Keratinocyte (primary cell): Measurements from ENCODE around the gene SETD2. TPM values are rescaled to one million over a fixed set of nuclear protein-coding genes. Genes with fewer than 3 reads are reported as not detected.

Source experiments
- DNase-seq: peaks from one replicate; pipeline ENCODE4 v3.0.0-alpha.2; 2011; ENCODE audit warnings: low read depth, missing footprints, low spot score
- FAIRE-seq: peaks from 2 replicates; lab custom pipeline; 2011; peaks lifted over from hg19 to GRCh38; lab: Jason Lieb, UNC
- H2AFZ ChIP-seq: 2 replicates; pipeline ENCODE4 v1.6.0; 2012; ENCODE audit warnings: low read length, control low read depth, inconsistent platforms; ENCODE audit not compliant: control insufficient read depth
- H3K27ac ChIP-seq: 2 replicates; pipeline ENCODE4 v1.5.1; 2011; ENCODE audit warnings: low read length; ENCODE audit not compliant: control insufficient read depth, insufficient read depth
- H3K27me3 ChIP-seq: 3 replicates; pipeline ENCODE4 v1.6.0; 2011; ENCODE audit warnings: low read length; ENCODE audit not compliant: control insufficient read depth, insufficient read depth; ENCODE audit errors: extremely low read depth
- H3K36me3 ChIP-seq, 2 experiments: 2 replicates in 1 of 2; 3 replicates in 1 of 2; pipeline ENCODE4 v1.5.1; 2011; ENCODE audit warnings: low read length in 2 of 2, mild to moderate bottlenecking in 1 of 2; ENCODE audit not compliant: control insufficient read depth in 2 of 2, insufficient read depth in 2 of 2; ENCODE audit errors: extremely low read depth in 1 of 2
- H3K4me1 ChIP-seq: 3 replicates; pipeline ENCODE4 v1.5.1; 2011; ENCODE audit warnings: low read length; ENCODE audit not compliant: control insufficient read depth, insufficient read depth; ENCODE audit errors: extremely low read depth
- H3K4me2 ChIP-seq: 3 replicates; pipeline ENCODE4 v1.6.0; 2011; ENCODE audit warnings: low read depth, low read length; ENCODE audit not compliant: control insufficient read depth, insufficient read depth; ENCODE audit errors: extremely low read depth
- H3K4me3 ChIP-seq, 3 experiments: fragments of 200-600 bp in 1 of 3; sonication (generic) in 1 of 3; 2 replicates in 2 of 3; 3 replicates in 1 of 3; pipeline ENCODE4 v1.5.1; 2011 to 2016; ENCODE audit warnings: low read length in 3 of 3, mild to moderate bottlenecking in 3 of 3, control low read depth in 2 of 3, inconsistent platforms in 1 of 3, low read depth in 1 of 3, mixed read lengths in 1 of 3, mixed run types in 1 of 3, moderate library complexity in 1 of 3; ENCODE audit not compliant: control insufficient read depth in 2 of 3, insufficient read depth in 2 of 3; ENCODE audit errors: extremely low read depth in 1 of 3
- H3K79me2 ChIP-seq: 2 replicates; pipeline ENCODE4 v1.6.0; 2012; ENCODE audit warnings: low read length; ENCODE audit not compliant: control insufficient read depth, insufficient read depth
- H3K9ac ChIP-seq: 3 replicates; pipeline ENCODE4 v1.6.0; 2011; ENCODE audit warnings: low read length; ENCODE audit not compliant: control insufficient read depth, insufficient read depth; ENCODE audit errors: extremely low read depth
- H3K9me1 ChIP-seq: 3 replicates; pipeline ENCODE4 v1.6.0; 2011; ENCODE audit warnings: low read length; ENCODE audit not compliant: control insufficient read depth, insufficient read depth; ENCODE audit errors: extremely low read depth
- H3K9me3 ChIP-seq: 2 replicates; pipeline ENCODE4 v1.5.1; 2012; ENCODE audit warnings: low read depth, low read length; ENCODE audit not compliant: control insufficient read depth
- H4K20me1 ChIP-seq: 3 replicates; pipeline ENCODE4 v1.6.0; 2011; ENCODE audit warnings: low read length; ENCODE audit not compliant: control insufficient read depth, insufficient read depth; ENCODE audit errors: extremely low read depth
- EZH2 ChIP-seq: IDR thresholded peaks from one replicate; pipeline ENCODE4 v1.6.1; 2012; ENCODE audit warnings: inconsistent platforms, mild to moderate bottlenecking, low read length, moderate library complexity
- dilution Hi-C: fragments of 300-500 bp; cut with MboI; formaldehyde crosslinking; loops from one replicate; pipeline ENCODE4 v1.7.0; 2020; ENCODE audit warnings: low sequenced_read_pairs; ENCODE audit not compliant: extremely low pct_ligation_motif_present
- polyA plus RNA-seq, 5 experiments: library from polyadenylated mRNA; depleted of rRNA in 3 of 5; stranded (reverse) in 3 of 5; stranded (forward) in 1 of 5; unstranded in 1 of 5; fragments of >200 nt; gene quantifications; 1 replicate in 1 of 5; 2 replicates in 3 of 5; 3 replicates in 1 of 5; pipeline versions ENCODE4 v1.2.1 to v1.2.3, GENCODE V29; 2011 to 2012; ENCODE audit warnings: missing spikeins in 2 of 5, low read depth in 1 of 5, low replicate concordance in 1 of 5
- TF ChIP-seq, protein P1 (sequence below), 3 experiments: IDR thresholded peaks in 1 of 3; conservative IDR thresholded peaks in 1 of 3; optimal IDR thresholded peaks in 1 of 3; 2 replicates in 2 of 3; 3 replicates in 1 of 3; pipeline versions ENCODE3 to v1.5.1; 2011; ENCODE audit warnings: low read length in 3 of 3, mild to moderate bottlenecking in 3 of 3, moderate library complexity in 2 of 3, control low read depth in 1 of 3, inconsistent platforms in 1 of 3; ENCODE audit not compliant: insufficient read depth in 2 of 3; ENCODE audit errors: extremely low read depth in 1 of 3

Gene SETD2
- polyA plus RNA-seq, 1 donor (not counting 4 experiments of a cell fraction or from before 2014, with no cell fraction given): 23.3 TPM

DNA sequence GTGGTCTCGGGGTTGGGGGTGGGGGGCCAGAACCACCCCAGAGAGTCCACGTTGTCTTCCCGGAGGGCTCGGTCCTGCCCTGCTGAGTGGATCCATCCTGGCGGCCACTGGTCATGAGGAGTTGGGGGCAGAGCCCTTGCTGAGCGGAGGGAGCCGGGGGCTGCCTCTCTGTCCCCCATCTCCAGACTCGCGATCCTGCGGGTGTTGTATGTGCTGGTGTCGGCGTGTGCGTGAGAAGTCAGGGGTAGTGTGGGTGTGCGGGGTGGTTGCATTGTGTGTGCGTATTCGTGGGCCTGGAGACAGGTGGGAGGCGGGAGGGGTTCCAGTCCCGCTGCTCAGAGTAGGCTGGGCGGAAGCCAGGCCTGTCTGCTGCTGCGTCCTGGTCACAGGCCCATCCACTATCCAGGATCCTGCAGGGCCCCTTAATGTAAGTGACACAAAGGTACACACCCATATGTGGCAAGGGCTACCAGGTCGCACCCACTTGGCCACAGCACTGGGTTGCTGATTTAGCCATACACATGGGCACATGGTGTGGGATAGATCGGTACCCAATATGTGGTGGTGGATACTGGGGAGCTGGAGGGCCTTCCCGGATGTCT, 153.7 kb downstream of the SETD2 start:
- no peaks in the 10 kb centered on the region for H4K20me1 ChIP-seq
- peaks cover 3% of the 10 kb centered on the region for H3K9me1 ChIP-seq
- H3K79me2 ChIP-seq: no peaks in the 10 kb centered on the region
- no peak overlapping the region for H3K4me2 ChIP-seq
- peaks cover 4% of the 10 kb centered on the region for H3K4me1 ChIP-seq
- H3K9me3 ChIP-seq: no peaks in the 10 kb centered on the region
- no peak for DNase-seq
- no peak overlapping the region for H3K27ac ChIP-seq
- no peak for TF ChIP-seq EZH2
- H3K4me3 ChIP-seq: no peak overlapping the region
- no peak overlapping the region for H3K9ac ChIP-seq
- H2AFZ ChIP-seq: no peak overlapping the region
- dilution Hi-C loops: no loop called here
- no peak for FAIRE-seq
- H3K27me3 ChIP-seq: no peaks in the 10 kb centered on the region
- H3K36me3 ChIP-seq: peaks cover 12 to 32% of the 10 kb centered on the region in 2 experiments

- peaks cover 4% of the 10 kb centered on the region for H3K4me1 ChIP-seq
- no peak for FAIRE-seq
- TF ChIP-seq EZH2: no peak
- TF ChIP-seq, protein P1, sequence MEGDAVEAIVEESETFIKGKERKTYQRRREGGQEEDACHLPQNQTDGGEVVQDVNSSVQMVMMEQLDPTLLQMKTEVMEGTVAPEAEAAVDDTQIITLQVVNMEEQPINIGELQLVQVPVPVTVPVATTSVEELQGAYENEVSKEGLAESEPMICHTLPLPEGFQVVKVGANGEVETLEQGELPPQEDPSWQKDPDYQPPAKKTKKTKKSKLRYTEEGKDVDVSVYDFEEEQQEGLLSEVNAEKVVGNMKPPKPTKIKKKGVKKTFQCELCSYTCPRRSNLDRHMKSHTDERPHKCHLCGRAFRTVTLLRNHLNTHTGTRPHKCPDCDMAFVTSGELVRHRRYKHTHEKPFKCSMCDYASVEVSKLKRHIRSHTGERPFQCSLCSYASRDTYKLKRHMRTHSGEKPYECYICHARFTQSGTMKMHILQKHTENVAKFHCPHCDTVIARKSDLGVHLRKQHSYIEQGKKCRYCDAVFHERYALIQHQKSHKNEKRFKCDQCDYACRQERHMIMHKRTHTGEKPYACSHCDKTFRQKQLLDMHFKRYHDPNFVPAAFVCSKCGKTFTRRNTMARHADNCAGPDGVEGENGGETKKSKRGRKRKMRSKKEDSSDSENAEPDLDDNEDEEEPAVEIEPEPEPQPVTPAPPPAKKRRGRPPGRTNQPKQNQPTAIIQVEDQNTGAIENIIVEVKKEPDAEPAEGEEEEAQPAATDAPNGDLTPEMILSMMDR (optimal IDR thresholded peaks at IDR 0.05 in 1 of 3, IDR thresholded peaks at IDR 0.05 in 1 of 3, conservative IDR thresholded peaks at IDR 0.05 in 1 of 3; ENCODE audit: extremely low read depth in 1 of 3, insufficient read depth in 2 of 3, low read length in 3 of 3): no peak
- H4K20me1 ChIP-seq: no peaks in the 10 kb centered on the region
- H3K9me1 ChIP-seq: peaks cover 3% of the 10 kb centered on the region
- H3K79me2 ChIP-seq: no peaks in the 10 kb centered on the region
- H3K36me3 ChIP-seq: peaks cover 12 to 34% of the 10 kb centered on the region in 2 experiments
- no peaks in the 10 kb centered on the region for H3K27me3 ChIP-seq
- H3K9ac ChIP-seq: peak overlapping the region; percentile 67
- no peak overlapping the region for H3K27ac ChIP-seq
- dilution Hi-C loops: no loop called here
- no peak overlapping the region for H3K4me3 ChIP-seq
- no peak for DNase-seq
- H3K9me3 ChIP-seq: no peaks in the 10 kb centered on the region
- H2AFZ ChIP-seq: peak overlapping the region; percentile 43
- peak overlapping the region; percentile 48 for H3K4me2 ChIP-seq
Observed at GRCh38 chr3:47009225-47010110, 154.4 kb downstream of the SETD2 start.
